Measurements from ENCODE around the gene MAP1LC3B2. TPM values are rescaled to one million over a fixed set of nuclear protein-coding genes. Genes with fewer than 3 reads are reported as not detected.

MAP1LC3B2 gene
- total and polyA plus RNA-seq, 2 of the 13 experiments (the other 11 are each of a cell fraction or from before 2014, with no cell fraction given) = 0.60 to 2.2 TPM

DNA sequence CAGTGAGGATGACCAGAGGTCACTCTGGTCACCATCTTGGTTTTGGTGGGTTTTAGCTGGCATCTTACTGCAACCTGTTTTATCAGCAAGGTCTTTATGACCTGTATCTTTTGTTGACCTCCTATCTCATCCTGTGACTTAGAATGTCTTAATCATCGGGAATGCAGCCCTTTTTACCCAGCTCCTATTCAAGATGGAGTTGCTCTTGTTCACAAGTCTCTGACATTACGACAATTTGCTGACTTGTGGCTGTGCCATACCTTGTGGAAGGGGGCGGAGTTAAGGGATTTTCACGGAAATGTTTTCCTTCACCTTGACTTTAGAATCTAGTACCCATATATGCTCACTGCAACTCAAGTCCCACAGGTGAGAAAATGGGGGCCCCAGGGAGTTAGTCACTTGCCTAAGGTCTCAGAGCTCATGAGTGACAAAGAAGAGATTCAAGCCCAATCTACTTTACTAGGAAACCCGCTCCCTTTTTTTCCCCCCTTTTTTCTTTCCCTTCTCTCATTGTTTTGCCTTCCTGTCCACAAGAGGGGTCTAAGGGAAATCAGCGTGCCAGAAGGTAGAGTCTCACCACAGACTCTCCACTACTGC is 2.7 kb upstream of the MAP1LC3B2 start:
- intact Hi-C loops (cut with micrococcal nuclease; ENCODE audit: unreplicated experiment) = no loop called here
- no peaks in the 10 kb centered on the region; a peak in 3 of 5 replicates for H3K27me3 ChIP-seq (ENCODE audit: control insufficient read depth in 1 of 2, insufficient read depth in 2 of 2, low read length in 2 of 2)
- no peak for DNase-seq (ENCODE audit: low spot score)
- no peak for ATAC-seq
- no peak overlapping the region for H3K9ac ChIP-seq (ENCODE audit: insufficient read depth, low read depth, low read length)
- H3K27ac ChIP-seq (ENCODE audit: extremely low read length, insufficient read depth, low read length) = no peak overlapping the region
- H3K4me1 ChIP-seq (ENCODE audit: insufficient read depth, low read length) = peaks cover 16% of the 10 kb centered on the region
- no peaks in the 10 kb centered on the region for H3K36me3 ChIP-seq (replicated peaks in 1 of 2; ENCODE audit: control insufficient read depth in 1 of 2, insufficient read depth in 2 of 2, low read length in 2 of 2)
- no peak overlapping the region for H3K4me2 ChIP-seq (ENCODE audit: low read depth, low read length)
- POLR2A ChIA-PET = no interaction called here
- H3K4me3 ChIP-seq (replicated peaks in 1 of 3; ENCODE audit: insufficient read depth in 1 of 3, low read depth in 2 of 3, low read length in 3 of 3) = no peak overlapping the region
- TF ChIP-seq, protein P1, sequence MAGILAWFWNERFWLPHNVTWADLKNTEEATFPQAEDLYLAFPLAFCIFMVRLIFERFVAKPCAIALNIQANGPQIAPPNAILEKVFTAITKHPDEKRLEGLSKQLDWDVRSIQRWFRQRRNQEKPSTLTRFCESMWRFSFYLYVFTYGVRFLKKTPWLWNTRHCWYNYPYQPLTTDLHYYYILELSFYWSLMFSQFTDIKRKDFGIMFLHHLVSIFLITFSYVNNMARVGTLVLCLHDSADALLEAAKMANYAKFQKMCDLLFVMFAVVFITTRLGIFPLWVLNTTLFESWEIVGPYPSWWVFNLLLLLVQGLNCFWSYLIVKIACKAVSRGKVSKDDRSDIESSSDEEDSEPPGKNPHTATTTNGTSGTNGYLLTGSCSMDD (CRISPR knock-in tag; IDR thresholded peaks at IDR 0.05) = no peak
- TF ChIP-seq SYNCRIP (IDR thresholded peaks at IDR 0.05; ENCODE audit: insufficient read depth, low read depth, low read length) (no peak), NAIF1 (CRISPR knock-in tag; IDR thresholded peaks at IDR 0.05; ENCODE audit: borderline replicate concordance) (no peak), ZNF614 (CRISPR knock-in tag; IDR thresholded peaks at IDR 0.05; ENCODE audit: borderline replicate concordance) (no peak), ZNF607 (CRISPR knock-in tag; IDR thresholded peaks at IDR 0.05; ENCODE audit: borderline replicate concordance) (no peak), ZNF335 (CRISPR knock-in tag; IDR thresholded peaks at IDR 0.05) (no peak), KLF16 (CRISPR knock-in tag; IDR thresholded peaks at IDR 0.05) (no peak), XBP1 (CRISPR knock-in tag; IDR thresholded peaks at IDR 0.05) (no peak), HOXA5 (CRISPR knock-in tag; IDR thresholded peaks at IDR 0.05) (no peak), ZC3H4 (CRISPR knock-in tag; IDR thresholded peaks at IDR 0.05; ENCODE audit: borderline replicate concordance) (no peak), ZFP36L2 (CRISPR knock-in tag; IDR thresholded peaks at IDR 0.05) (no peak), ZNF883 (CRISPR knock-in tag; IDR thresholded peaks at IDR 0.05; ENCODE audit: not compliant biosample characterization) (no peak), ZNF782 (CRISPR knock-in tag; IDR thresholded peaks at IDR 0.05; ENCODE audit: borderline replicate concordance) (no peak), ZBTB7B (CRISPR knock-in tag; IDR thresholded peaks at IDR 0.05) (no peak)
- TF ChIP-seq, protein P2, sequence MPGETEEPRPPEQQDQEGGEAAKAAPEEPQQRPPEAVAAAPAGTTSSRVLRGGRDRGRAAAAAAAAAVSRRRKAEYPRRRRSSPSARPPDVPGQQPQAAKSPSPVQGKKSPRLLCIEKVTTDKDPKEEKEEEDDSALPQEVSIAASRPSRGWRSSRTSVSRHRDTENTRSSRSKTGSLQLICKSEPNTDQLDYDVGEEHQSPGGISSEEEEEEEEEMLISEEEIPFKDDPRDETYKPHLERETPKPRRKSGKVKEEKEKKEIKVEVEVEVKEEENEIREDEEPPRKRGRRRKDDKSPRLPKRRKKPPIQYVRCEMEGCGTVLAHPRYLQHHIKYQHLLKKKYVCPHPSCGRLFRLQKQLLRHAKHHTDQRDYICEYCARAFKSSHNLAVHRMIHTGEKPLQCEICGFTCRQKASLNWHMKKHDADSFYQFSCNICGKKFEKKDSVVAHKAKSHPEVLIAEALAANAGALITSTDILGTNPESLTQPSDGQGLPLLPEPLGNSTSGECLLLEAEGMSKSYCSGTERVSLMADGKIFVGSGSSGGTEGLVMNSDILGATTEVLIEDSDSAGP (CRISPR knock-in tag; IDR thresholded peaks at IDR 0.05; ENCODE audit: borderline replicate concordance) = no peak
- TF ChIP-seq, protein P3, sequence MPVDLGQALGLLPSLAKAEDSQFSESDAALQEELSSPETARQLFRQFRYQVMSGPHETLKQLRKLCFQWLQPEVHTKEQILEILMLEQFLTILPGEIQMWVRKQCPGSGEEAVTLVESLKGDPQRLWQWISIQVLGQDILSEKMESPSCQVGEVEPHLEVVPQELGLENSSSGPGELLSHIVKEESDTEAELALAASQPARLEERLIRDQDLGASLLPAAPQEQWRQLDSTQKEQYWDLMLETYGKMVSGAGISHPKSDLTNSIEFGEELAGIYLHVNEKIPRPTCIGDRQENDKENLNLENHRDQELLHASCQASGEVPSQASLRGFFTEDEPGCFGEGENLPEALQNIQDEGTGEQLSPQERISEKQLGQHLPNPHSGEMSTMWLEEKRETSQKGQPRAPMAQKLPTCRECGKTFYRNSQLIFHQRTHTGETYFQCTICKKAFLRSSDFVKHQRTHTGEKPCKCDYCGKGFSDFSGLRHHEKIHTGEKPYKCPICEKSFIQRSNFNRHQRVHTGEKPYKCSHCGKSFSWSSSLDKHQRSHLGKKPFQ (CRISPR knock-in tag; IDR thresholded peaks at IDR 0.05; ENCODE audit: insufficient replicate concordance) = no peak
- H3K9me3 ChIP-seq (ENCODE audit: low read length) = no peaks in the 10 kb centered on the region
- in situ Hi-C loops (cut with HindIII; ENCODE audit: extremely low pct_ligation_motif_present, low pct_unique_long_range_greater_than_20kb) = no loop called here
- H4K20me1 ChIP-seq (ENCODE audit: insufficient read depth, low read length) = no peaks in the 10 kb centered on the region
- H3K79me2 ChIP-seq (ENCODE audit: insufficient read depth, low read length) = no peaks in the 10 kb centered on the region
- CTCF ChIA-PET (ENCODE audit: low intra/inter-chr PET ratio, low total read pairs) = no interaction called here
- H2AFZ ChIP-seq (ENCODE audit: low read length) = no peak overlapping the region
- no peak for FAIRE-seq
- no TSS peak for BruUV-seq (replicated peaks)
- 50% methylated on average over 6 of the region's 6 CpGs for WGBS (ENCODE audit: low lambda C conversion rate)
